ENCODE measurements around the gene SNAP23. TPM values are rescaled to one million over a fixed set of nuclear protein-coding genes. Genes with fewer than 3 reads are reported as not detected.

Gene SNAP23
- total RNA-seq, 3 donors from 2014 or later = 75.8 to 88.0 (median 76.0) TPM

GRCh38 chr15:42494998-42495360 lies 455 bp upstream of the SNAP23 start:
- intact Hi-C loops (cut with DNase I; ENCODE audit: low total_unique reads) = no loop called here
- Histone ChIP-seq H3K9me3 (no peaks in the 10 kb centered on the region), H3K27ac (peak overlapping the region; percentile 94), H3K4me1 (peaks cover 0 to 11% of the 10 kb centered on the region in 2 donors), H3K36me3 (no peaks in the 10 kb centered on the region), H3K27me3 (no peaks in the 10 kb centered on the region), H3K4me3 (peak overlapping the region; percentile 67 to 84 (median 75))
- DNase-seq (ENCODE audit: low spot score in 2 of 2) = no peak
- TF ChIP-seq POLR2AphosphoS5 (IDR thresholded peaks at IDR 0.05) (no peak), CTCF (IDR thresholded peaks at IDR 0.05) (no peak), POLR2A (IDR thresholded peaks at IDR 0.05) (no peak)

GRCh38 chr15:42498212-42499068 lies 3.0 kb downstream of the SNAP23 start:
- H3K4me1 ChIP-seq = peaks cover 0 to 11% of the 10 kb centered on the region in 2 donors
- TF ChIP-seq CTCF (IDR thresholded peaks at IDR 0.05) = no peak
- no peak for TF ChIP-seq POLR2AphosphoS5 (IDR thresholded peaks at IDR 0.05)
- TF ChIP-seq POLR2A (IDR thresholded peaks at IDR 0.05) = no peak
- peak overlapping the region; percentile 65 to 75 for H3K27ac ChIP-seq
- DNase-seq (ENCODE audit: low spot score in 2 of 2) = no peak
- no peak overlapping the region for H3K4me3 ChIP-seq
- no peaks in the 10 kb centered on the region for H3K36me3 ChIP-seq
- no peaks in the 10 kb centered on the region for H3K9me3 ChIP-seq
- H3K27me3 ChIP-seq = no peaks in the 10 kb centered on the region
- intact Hi-C loops (cut with DNase I; ENCODE audit: low total_unique reads) = no loop called here

GRCh38 chr15:42499858-42500609 lies 4.6 kb downstream of the SNAP23 start:
- H3K36me3 ChIP-seq = no peaks in the 10 kb centered on the region
- no peak for DNase-seq (ENCODE audit: low spot score in 2 of 2)
- H3K27ac ChIP-seq = peak overlapping the region; percentile 65 to 75
- H3K4me3 ChIP-seq = no peak overlapping the region
- intact Hi-C loops (cut with DNase I; ENCODE audit: low total_unique reads) = no loop called here
- H3K9me3 ChIP-seq = no peaks in the 10 kb centered on the region
- H3K4me1 ChIP-seq = peaks cover 0 to 5% of the 10 kb centered on the region in 2 donors
- TF ChIP-seq POLR2AphosphoS5 (IDR thresholded peaks at IDR 0.05) (no peak), POLR2A (IDR thresholded peaks at IDR 0.05) (no peak), CTCF (IDR thresholded peaks at IDR 0.05) (no peak)
- no peaks in the 10 kb centered on the region for H3K27me3 ChIP-seq

GRCh38 chr15:42502477-42502876 lies 7.0 kb downstream of the SNAP23 start:
- Histone ChIP-seq H3K27me3 (no peaks in the 10 kb centered on the region), H3K4me1 (no peaks in the 10 kb centered on the region), H3K36me3 (no peaks in the 10 kb centered on the region), H3K27ac (no peak overlapping the region), H3K9me3 (no peaks in the 10 kb centered on the region), H3K4me3 (no peak overlapping the region)
- intact Hi-C loops (cut with DNase I; ENCODE audit: low total_unique reads) = no loop called here
- TF ChIP-seq POLR2AphosphoS5 (IDR thresholded peaks at IDR 0.05) (no peak), CTCF (IDR thresholded peaks at IDR 0.05) (no peak), POLR2A (IDR thresholded peaks at IDR 0.05) (no peak)
- DNase-seq (ENCODE audit: low spot score in 2 of 2) = no peak

GRCh38 chr15:42503825-42504224 lies 8.4 kb downstream of the SNAP23 start:
- Histone ChIP-seq H3K4me1 (no peaks in the 10 kb centered on the region), H3K4me3 (no peak overlapping the region), H3K9me3 (no peaks in the 10 kb centered on the region), H3K36me3 (no peaks in the 10 kb centered on the region), H3K27ac (no peak overlapping the region), H3K27me3 (no peaks in the 10 kb centered on the region)
- intact Hi-C loops (cut with DNase I; ENCODE audit: low total_unique reads) = no loop called here
- TF ChIP-seq POLR2A (IDR thresholded peaks at IDR 0.05) (no peak), POLR2AphosphoS5 (IDR thresholded peaks at IDR 0.05) (no peak), CTCF (IDR thresholded peaks at IDR 0.05) (no peak)
- DNase-seq (ENCODE audit: low spot score in 2 of 2) = no peak
